Aorta (tissue), 5 donors: ENCODE results near the gene SLC44A4. TPM values are rescaled to one million over a fixed set of nuclear protein-coding genes. Genes with fewer than 3 reads are reported as not detected.
"Not testable (repeated sequence)": the region's sequence is repeated elsewhere in the genome, so short reads cannot be mapped to it uniquely, and the experiment has no call there.

ENCODE experiments used
- ATAC-seq: fragments of 200-7000 bp; cut with Tn5 transposase; one replicate; pipeline ENCODE4 v1.9.1; 2022; ENCODE audit warnings: moderate library complexity; ENCODE audit not compliant: low FRiP score
- DNase-seq, 2 donors: peaks; one replicate each; pipeline ENCODE4 v3.0.0-alpha.2; 2020
- H3K27ac ChIP-seq, 2 donors: one replicate each; pipeline ENCODE4 v1.5.1; 2013; ENCODE audit warnings: low read length in 2 of 2, mild to moderate bottlenecking in 2 of 2, moderate library complexity in 2 of 2, control low read depth in 1 of 2, inconsistent platforms in 1 of 2, low read depth in 1 of 2
- H3K27me3 ChIP-seq, 2 donors: one replicate each; pipeline ENCODE4 v1.6.1; 2013; ENCODE audit warnings: control low read depth in 1 of 2, low read length in 1 of 2, mild to moderate bottlenecking in 1 of 2, moderate library complexity in 1 of 2; ENCODE audit not compliant: insufficient read depth in 2 of 2, control insufficient read depth in 1 of 2
- H3K36me3 ChIP-seq, 2 donors: one replicate each; pipeline ENCODE4 v1.6.1; 2013; ENCODE audit warnings: control low read depth in 1 of 2, low read length in 1 of 2, mild to moderate bottlenecking in 1 of 2; ENCODE audit not compliant: insufficient read depth in 2 of 2, control insufficient read depth in 1 of 2
- H3K4me1 ChIP-seq, 2 donors: one replicate each; pipeline ENCODE4 v1.6.1; 2013; ENCODE audit warnings: low read length in 2 of 2, control low read depth in 1 of 2, mild to moderate bottlenecking in 1 of 2, moderate library complexity in 1 of 2; ENCODE audit not compliant: insufficient read depth in 2 of 2, control insufficient read depth in 1 of 2
- H3K4me3 ChIP-seq, 2 donors: one replicate each; pipeline ENCODE4 v1.5.1; 2013; ENCODE audit warnings: low read length in 2 of 2, control low read depth in 1 of 2, mild to moderate bottlenecking in 1 of 2
- H3K9me3 ChIP-seq: one replicate; pipeline ENCODE4 v1.6.1; 2013; ENCODE audit warnings: mild to moderate bottlenecking, low read length; ENCODE audit not compliant: control insufficient read depth
- WGBS, 2 donors: extraction: QIAGEN DNeasy Blood & Tissue Kit; methylation state at CpG; one replicate each; pipeline ENCODE4 v1.1.7; 2013; 5-methylcytosine and 5-hydroxymethylcytosine counted together
- intact Hi-C, 2 donors: fragments of 100-400 bp; cut with DNase I; formaldehyde crosslinking; loops; one replicate each; pipeline versions ENCODE4 v1.14.2 to v1.15.0; 2022
- polyA plus RNA-seq, 2 donors: library from polyadenylated mRNA; stranded (reverse); fragments of 200-250 nt; gene quantifications; one replicate each; pipeline ENCODE4 v1.2.3, GENCODE V29; 2013
- total RNA-seq, 2 donors: library from RNA; stranded (reverse); fragmentation: NEBNext Ultra II Directional; extraction: Animal tissue kit (Norgen Biotek cat#: 25700); gene quantifications; one replicate each; pipeline ENCODE4 v1.2.1, GENCODE V29; 2021
- donor health status: healthy with polysubstance abuse.
- donor health status: Bipolar disorder and iron deficiency.
- donor health status: DM: no; HTN: no; CAD: no.
- donor health status: DM: no; HTN: no; CAD: no.
- donor health status: DM: yes; HTN: yes; CAD: no.

Gene SLC44A4
- total and polyA plus RNA-seq, 4 donors: 0.31 to 12.0 (median 1.0) TPM

DNA sequence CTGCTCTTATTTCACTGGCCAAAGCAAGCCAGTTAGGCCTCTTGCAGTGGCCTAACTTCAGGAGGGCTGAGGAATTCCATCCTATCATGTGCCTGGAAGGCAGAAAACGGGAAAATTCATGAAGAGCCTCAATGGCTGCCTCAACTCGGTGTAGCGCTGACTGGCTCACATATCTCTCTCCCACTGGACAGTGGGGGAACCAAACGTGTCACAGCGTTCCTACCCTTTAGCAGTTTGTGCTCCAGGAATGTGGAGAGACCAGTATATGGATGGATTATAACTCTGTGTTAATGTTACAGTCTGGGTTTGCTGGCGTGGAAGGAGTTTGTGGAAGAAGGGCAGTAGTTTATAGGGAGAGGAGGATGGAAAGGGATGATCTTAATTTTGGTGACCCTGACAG lies 37.0 kb upstream of the SLC44A4 start:
- Histone ChIP-seq H3K27me3 (no peaks in the 10 kb centered on the region), H3K9me3 (no peaks in the 10 kb centered on the region), H3K4me3 (no peak overlapping the region), H3K27ac (no peak overlapping the region), H3K4me1 (no peaks in the 10 kb centered on the region), H3K36me3 (no peaks in the 10 kb centered on the region)
- WGBS, 2 donors: 78 to 80% methylated on average over 6 of the region's 6 CpGs
- DNase-seq (peak in 1 of 2 donors; percentile 1), ATAC-seq (no peak)
- intact Hi-C loops: no loop called here

DNA sequence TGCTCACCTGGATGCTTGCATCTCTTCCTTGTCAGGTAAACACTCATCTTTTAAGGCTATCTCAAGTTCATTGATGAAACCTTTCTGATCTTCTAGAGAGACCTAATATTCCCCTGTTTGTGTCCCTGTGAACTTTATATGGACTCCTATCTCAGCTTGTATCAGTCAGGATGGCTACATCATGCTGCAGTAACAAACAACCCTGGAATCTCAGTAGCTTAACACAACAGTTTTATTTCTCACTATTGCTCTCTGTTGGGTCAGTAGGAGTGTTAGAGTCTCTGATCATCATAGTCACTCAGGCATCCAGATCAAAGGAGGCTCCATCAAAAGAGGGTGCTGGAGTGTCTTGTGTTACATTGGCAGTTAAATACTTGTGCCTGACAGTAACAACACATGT lies 36.6 kb upstream of the SLC44A4 start:
- Histone ChIP-seq H3K4me1 (no peaks in the 10 kb centered on the region), H3K36me3 (no peaks in the 10 kb centered on the region), H3K27ac (no peak overlapping the region), H3K9me3 (no peaks in the 10 kb centered on the region), H3K4me3 (no peak overlapping the region), H3K27me3 (no peaks in the 10 kb centered on the region)
- intact Hi-C loops: no loop called here
- ATAC-seq: no peak
- DNase-seq: no peak

DNA sequence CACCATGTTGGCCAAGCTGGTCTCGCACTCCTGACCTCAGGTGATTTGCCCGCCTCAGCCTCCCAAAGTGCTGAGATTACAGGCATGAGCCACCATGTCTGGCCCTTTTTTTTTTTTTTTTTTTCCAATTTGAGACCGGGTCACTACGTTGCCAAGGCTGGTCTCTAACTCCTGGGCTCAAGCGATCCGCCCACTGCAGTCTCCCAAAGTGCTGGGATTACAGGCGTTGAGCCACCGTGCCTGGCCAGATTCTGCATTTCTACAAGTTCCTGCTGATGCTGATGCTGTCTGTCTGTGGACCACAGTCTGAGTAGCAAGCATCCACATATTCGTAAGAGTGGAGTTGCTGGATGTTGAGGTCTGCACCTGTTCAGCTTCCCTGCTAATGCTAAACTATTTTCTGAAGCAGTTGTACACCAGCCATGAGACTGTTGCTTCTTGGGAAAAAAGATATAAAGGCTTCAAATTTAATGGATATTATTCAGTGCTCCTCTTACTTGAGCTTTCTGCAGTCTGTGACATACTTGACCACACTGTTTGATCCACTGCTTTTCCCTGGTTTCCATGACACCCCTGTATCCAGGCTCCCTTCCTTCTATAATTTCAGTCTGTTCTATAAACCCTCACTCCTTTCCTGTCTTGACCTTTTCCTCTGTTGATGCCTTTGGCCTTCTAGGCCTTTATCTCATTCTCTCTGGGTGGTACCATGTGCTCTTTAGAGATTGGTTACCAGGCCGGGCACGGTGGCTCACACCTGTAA lies 33.2 kb upstream of the SLC44A4 start:
- Histone ChIP-seq H3K27ac (no peak overlapping the region), H3K9me3 (no peaks in the 10 kb centered on the region), H3K27me3 (no peaks in the 10 kb centered on the region), H3K4me3 (no peak overlapping the region), H3K36me3 (no peaks in the 10 kb centered on the region), H3K4me1 (no peaks in the 10 kb centered on the region)
- ATAC-seq (no peak), DNase-seq (peak in 1 of 2 donors; percentile 60)
- WGBS, 2 donors: 62 to 75% methylated on average over 11 of the region's 11 CpGs
- intact Hi-C loops: no loop called here

DNA sequence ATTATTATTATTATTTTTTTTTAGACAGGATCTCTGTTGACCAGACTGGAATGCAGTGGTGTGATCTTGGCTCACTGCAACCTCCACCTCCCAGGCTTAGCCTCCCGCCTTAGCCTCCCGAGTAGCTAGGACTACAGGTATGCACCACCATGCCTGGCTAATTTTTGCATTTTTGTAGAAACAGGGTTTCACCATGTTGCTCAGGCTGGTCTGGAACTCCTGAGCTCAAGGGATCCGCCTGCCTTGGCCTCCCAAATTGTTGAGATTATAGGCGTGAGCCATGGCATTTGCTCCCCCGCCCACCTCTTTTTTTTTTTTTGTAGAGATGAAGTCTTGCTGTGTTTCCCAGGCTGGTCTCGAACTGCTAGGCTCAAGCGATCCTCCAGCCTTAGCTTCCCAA lies 30.5 kb upstream of the SLC44A4 start:
- H3K9me3 ChIP-seq, ATAC-seq, H3K27me3 ChIP-seq, H3K4me3 ChIP-seq, H3K4me1 ChIP-seq, H3K36me3 ChIP-seq, H3K27ac ChIP-seq: not testable (repeated sequence)
- DNase-seq: peak in 1 of 2 donors; percentile 15
- whole genome bisulfite sequencing, 2 donors: 77 to 80% methylated on average over 7 of the region's 7 CpGs
- intact Hi-C loops: loop anchor here in 1 of 2 donors (10.0 kb wide), 1 partner anchor 266 kb away; the partner anchor contains the start of genes AGPAT1 and RNF5

DNA sequence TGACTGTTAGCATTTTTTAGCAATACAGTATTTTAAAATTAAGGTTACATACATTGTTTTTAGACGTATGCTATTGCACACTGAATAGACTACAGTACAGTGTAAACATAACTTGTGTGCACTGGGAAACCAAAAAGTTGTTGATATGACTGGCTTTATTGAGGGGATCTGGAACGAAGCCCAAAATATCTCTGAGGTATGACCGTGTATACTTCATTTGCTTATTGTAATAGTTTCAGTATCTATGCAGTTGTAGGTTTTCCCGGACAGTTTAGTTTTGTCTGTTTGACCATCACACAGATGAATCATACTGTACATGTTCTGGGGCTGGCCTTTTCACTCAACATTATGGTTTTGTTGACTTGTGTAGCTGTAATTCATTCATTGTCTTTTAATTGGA lies 30.0 kb upstream of the SLC44A4 start:
- H3K27ac ChIP-seq: no peak overlapping the region
- WGBS, 2 donors: 49 to 51% methylated on average over 4 of the region's 4 CpGs
- H3K4me1 ChIP-seq: no peaks in the 10 kb centered on the region
- no peaks in the 10 kb centered on the region for H3K9me3 ChIP-seq
- DNase-seq: no peak
- ATAC-seq: no peak
- no peaks in the 10 kb centered on the region for H3K36me3 ChIP-seq
- H3K4me3 ChIP-seq: no peak overlapping the region
- intact Hi-C loops: loop anchor here in 1 of 2 donors (10.0 kb wide), 1 partner anchor 266 kb away; the partner anchor contains the start of genes AGPAT1 and RNF5
- H3K27me3 ChIP-seq: no peaks in the 10 kb centered on the region

DNA sequence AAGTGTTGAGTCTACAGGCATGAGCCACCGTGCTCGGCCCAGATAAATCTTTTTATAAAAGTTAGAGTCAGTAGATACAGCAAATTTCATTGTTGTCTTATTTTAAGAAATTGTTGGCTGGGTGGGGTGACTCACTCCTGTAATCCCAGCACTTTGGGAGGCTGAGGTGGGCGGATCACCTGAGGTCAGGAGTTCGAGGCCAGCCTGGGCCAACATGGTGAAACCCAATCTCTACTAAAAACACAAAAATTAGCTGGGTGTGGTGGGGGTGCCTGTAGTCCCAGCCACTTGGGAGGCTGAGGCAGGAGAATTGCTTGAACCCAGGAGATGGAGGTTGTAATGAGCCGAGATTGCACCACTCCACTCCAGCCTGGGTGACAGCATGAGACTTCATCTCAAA lies 29.5 kb upstream of the SLC44A4 start:
- H3K36me3 ChIP-seq, H3K27ac ChIP-seq, H3K9me3 ChIP-seq, DNase-seq, ATAC-seq, H3K4me3 ChIP-seq, H3K4me1 ChIP-seq, H3K27me3 ChIP-seq: not testable (repeated sequence)
- 83 to 84% methylated on average over 5 of the region's 5 CpGs for WGBS, 2 donors
- intact Hi-C loops: loop anchor here in 1 of 2 donors (10.0 kb wide), 1 partner anchor 267 kb away; the partner anchor contains the start of genes AGPAT1 and RNF5

DNA sequence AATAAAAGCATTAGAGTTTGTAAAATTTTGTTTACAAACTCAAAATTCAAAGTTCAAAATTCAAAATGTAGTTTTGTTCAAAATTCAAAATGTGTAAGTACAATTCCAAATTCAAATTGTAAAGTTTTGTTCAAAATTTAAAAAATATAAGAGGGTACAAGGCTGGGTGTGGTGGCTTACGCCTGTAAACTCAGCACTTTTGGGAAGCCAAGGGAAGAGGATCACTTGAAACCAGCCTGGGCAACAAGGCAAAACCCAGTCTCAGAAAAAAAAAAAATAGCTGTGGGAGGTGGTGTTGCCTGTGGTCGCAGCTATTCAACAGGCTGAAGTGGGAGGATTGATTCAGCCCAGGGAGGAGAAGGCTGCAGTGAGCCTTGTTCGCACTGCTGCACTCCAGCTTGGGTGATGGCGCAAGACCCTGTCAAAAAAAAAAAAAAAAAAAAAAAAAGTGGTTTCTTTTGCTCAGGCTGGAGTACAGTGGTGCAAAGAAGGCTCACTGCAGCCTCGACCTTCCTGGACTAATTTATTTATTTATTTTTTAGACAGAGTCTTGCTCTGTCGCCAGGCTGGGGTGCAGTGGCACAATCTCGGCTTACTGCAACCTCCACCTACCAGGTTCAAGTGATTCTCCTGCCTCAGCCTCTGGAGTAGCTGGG lies 28.5 kb upstream of the SLC44A4 start:
- Histone ChIP-seq H3K4me1 (no peaks in the 10 kb centered on the region), H3K27me3 (no peaks in the 10 kb centered on the region), H3K9me3 (no peaks in the 10 kb centered on the region), H3K36me3 (no peaks in the 10 kb centered on the region), H3K27ac (no peak overlapping the region), H3K4me3 (no peak overlapping the region)
- peak in 1 of 2 donors; percentile 46 for DNase-seq
- intact Hi-C loops: loop anchor here in 1 of 2 donors (10.0 kb wide), 1 partner anchor 268 kb away; the partner anchor contains the start of genes AGPAT1 and RNF5
- ATAC-seq: no peak
- whole genome bisulfite sequencing, 2 donors: 63 to 67% methylated on average over 7 of the region's 7 CpGs

DNA sequence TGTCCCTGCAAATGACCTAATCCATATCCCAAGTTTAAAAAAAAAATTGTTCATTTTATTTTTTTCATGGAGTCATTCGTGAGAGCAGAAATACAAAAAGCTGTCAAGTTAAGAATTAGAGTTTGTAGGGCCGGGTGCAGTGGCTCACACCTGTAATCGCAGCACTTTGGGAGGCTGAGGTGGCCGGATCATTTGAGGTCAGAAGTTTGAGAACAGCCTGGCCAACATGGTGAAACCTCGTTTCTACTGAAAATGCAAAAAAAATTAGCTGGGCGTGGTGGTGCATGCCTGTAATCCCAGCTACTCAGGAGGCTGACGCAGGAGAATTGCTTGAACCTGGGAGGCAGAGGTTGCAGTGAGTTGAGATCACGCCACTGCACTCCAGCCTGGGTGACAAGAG lies 27.9 kb upstream of the SLC44A4 start:
- not testable (repeated sequence) for ATAC-seq, H3K36me3 ChIP-seq, H3K4me1 ChIP-seq, H3K27ac ChIP-seq, H3K9me3 ChIP-seq, H3K27me3 ChIP-seq, H3K4me3 ChIP-seq
- WGBS, 2 donors: 73 to 77% methylated on average over 8 of the region's 8 CpGs
- intact Hi-C loops: loop anchor here in 1 of 2 donors (10.0 kb wide), 1 partner anchor 268 kb away; the partner anchor contains the start of genes AGPAT1 and RNF5
- DNase-seq: peak in 1 of 2 donors; percentile 5
